Tibial artery (tissue), 4 donors: Measurements from ENCODE around the gene BOC.

Experiments used
- DNase-seq, 2 donors: peaks; one replicate each; pipeline ENCODE4 v3.0.0-alpha.2; 2019
- H3K27ac ChIP-seq, 2 donors: fragments of 200-600 bp; sonication (generic) in 1 of 2; 1 replicate in 1 of 2; 2 replicates in 1 of 2; pipeline ENCODE4 v1.5.1; 2018 to 2019; ENCODE audit warnings: mild to moderate bottlenecking in 1 of 2
- H3K27me3 ChIP-seq, 2 donors: fragments of 200-600 bp; sonication (generic) in 1 of 2; one replicate each; pipeline versions ENCODE4 v1.5.1 to v1.6.0; 2016 to 2019
- H3K36me3 ChIP-seq, 3 donors: fragments of 200-600 bp; sonication (generic) in 2 of 3; one replicate each; pipeline ENCODE4 v1.5.1; 2016 to 2019; ENCODE audit warnings: mild to moderate bottlenecking in 2 of 3
- H3K4me1 ChIP-seq, 4 donors: fragments of 200-600 bp; sonication (generic) in 2 of 4; 1 replicate in 3 of 4; 2 replicates in 1 of 4; pipeline ENCODE4 v1.5.1; 2016 to 2019
- H3K4me3 ChIP-seq, 2 donors: fragments of 200-600 bp; sonication (generic) in 1 of 2; 1 replicate in 1 of 2; 2 replicates in 1 of 2; pipeline ENCODE4 v1.5.1; 2018 to 2019; ENCODE audit warnings: mild to moderate bottlenecking in 2 of 2
- H3K9me3 ChIP-seq, 3 donors: fragments of 200-600 bp; sonication (generic) in 1 of 3; one replicate each; pipeline ENCODE4 v1.5.1; 2016 to 2019
- intact Hi-C: fragments of 100-400 bp; cut with DNase I; formaldehyde crosslinking; loops from one replicate; pipeline ENCODE4 v1.15.0; 2023; ENCODE audit warnings: low total_unique reads
- TF ChIP-seq, protein P1 (sequence below), 2 experiments: fragments of 200-600 bp in 1 of 2; fragments of 450-650 bp in 1 of 2; IDR thresholded peaks; one replicate each; pipeline ENCODE4 v1.5.1; 2017 to 2019; ENCODE audit warnings: antibody characterized with exemption in 2 of 2, mild to moderate bottlenecking in 1 of 2, moderate library complexity in 1 of 2

The BOC gene

DNA sequence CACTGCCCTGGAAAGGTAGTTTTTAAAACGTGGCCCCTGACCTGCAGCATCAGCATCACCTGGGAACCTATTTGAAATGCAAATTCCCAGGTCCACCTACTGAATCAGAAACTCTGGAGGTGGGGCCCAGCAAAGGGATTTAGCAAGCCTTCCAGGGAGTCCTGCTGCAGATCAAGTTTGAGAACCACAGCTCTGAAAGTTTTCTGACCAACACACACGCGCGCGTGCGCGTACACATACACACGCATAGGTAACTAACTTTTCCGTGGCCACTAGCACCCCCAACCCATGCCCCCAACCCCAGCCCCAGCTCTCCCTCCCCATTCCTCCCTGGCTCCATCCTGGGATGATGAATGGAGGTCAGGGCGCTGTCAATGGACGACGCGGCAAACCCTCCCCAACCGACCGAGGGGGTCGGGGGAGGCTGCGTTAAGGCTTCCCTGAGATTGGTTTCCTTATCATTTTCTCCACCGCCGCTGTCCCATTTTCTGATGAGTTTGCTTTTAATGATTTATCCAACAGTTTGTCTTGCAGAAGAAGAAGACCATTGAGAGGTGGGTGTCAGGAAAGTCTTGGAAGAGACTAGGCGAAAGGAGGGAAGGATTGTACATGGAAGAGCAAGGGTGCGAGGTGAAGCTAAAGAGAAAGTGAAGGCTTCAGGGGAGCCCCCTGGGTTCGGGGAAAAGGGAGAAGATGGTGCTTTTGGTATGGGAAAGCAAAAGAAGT, 590 bp upstream of the BOC start:
- Histone ChIP-seq H3K4me3 (peak overlapping the region; percentile 67 to 70), H3K4me1 (peaks cover 0 to 14% (median 8%) of the 10 kb centered on the region in 4 donors), H3K9me3 (no peaks in the 10 kb centered on the region), H3K27me3 (no peaks in the 10 kb centered on the region), H3K27ac (peak overlapping the region; percentile 72 to 80), H3K36me3 (no peaks in the 10 kb centered on the region)
- intact Hi-C loops, result no loop called here
- DNase-seq, result no peak
- TF ChIP-seq, protein P1, sequence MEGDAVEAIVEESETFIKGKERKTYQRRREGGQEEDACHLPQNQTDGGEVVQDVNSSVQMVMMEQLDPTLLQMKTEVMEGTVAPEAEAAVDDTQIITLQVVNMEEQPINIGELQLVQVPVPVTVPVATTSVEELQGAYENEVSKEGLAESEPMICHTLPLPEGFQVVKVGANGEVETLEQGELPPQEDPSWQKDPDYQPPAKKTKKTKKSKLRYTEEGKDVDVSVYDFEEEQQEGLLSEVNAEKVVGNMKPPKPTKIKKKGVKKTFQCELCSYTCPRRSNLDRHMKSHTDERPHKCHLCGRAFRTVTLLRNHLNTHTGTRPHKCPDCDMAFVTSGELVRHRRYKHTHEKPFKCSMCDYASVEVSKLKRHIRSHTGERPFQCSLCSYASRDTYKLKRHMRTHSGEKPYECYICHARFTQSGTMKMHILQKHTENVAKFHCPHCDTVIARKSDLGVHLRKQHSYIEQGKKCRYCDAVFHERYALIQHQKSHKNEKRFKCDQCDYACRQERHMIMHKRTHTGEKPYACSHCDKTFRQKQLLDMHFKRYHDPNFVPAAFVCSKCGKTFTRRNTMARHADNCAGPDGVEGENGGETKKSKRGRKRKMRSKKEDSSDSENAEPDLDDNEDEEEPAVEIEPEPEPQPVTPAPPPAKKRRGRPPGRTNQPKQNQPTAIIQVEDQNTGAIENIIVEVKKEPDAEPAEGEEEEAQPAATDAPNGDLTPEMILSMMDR (IDR thresholded peaks at IDR 0.05), result no peak

DNA sequence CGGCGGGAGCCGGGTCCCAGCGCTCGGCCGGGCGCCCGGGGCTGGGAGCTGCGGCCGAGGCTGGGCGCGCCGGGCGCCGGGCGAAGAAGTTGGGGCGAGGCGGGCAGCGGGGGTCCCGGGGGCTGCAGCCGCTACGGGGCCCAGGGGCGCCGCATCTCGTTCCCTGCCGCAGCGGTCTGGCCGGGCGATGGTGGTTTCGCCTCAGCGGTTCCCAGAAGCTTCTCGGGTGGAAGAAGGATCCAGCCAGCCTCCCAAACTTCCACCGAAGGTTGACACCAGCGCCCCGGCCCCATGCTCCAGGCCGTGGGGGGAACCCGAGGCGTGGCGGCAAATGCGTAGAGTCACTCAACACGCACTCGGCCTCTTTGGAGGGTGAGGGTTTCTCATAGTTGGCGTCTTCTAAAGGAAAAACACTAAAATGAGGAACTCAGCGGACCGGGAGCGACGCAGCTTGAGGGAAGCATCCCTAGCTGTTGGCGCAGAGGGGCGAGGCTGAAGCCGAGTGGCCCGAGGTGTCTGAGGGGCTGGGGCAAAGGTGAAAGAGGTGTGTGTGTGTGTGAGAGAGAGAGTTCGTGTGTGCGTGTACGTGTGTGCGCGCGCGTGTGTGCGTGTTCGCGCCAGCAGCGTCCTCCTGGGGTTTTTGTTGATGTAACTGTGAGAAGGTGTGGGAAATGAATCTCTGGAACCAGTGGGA, 940 bp downstream of the BOC start:
- Histone ChIP-seq H3K27me3 (no peaks in the 10 kb centered on the region), H3K27ac (peak overlapping the region; percentile 72 to 80), H3K4me3 (peak overlapping the region; percentile 67 to 70), H3K9me3 (no peaks in the 10 kb centered on the region), H3K4me1 (peaks cover 0 to 17% (median 8%) of the 10 kb centered on the region in 4 donors), H3K36me3 (peaks cover 0 to 6% (median 0%) of the 10 kb centered on the region in 3 donors)
- DNase-seq, result peak in 1 of 2 donors; percentile 44
- TF ChIP-seq, protein P1 (IDR thresholded peaks at IDR 0.05), result no peak
- intact Hi-C loops, result no loop called here

GRCh38 chr3:113212844-113213375, 1.6 kb downstream of the BOC start:
- peak overlapping the region; percentile 67 to 70 for H3K4me3 ChIP-seq
- H3K27me3 ChIP-seq, result no peaks in the 10 kb centered on the region
- H3K27ac ChIP-seq, result peak overlapping the region; percentile 72 to 80
- TF ChIP-seq, protein P1 (IDR thresholded peaks at IDR 0.05), result no peak
- H3K4me1 ChIP-seq, result peaks cover 0 to 20% (median 8%) of the 10 kb centered on the region in 4 donors
- H3K36me3 ChIP-seq, result peaks cover 0 to 12% (median under 1%) of the 10 kb centered on the region in 3 donors
- DNase-seq, result no peak
- H3K9me3 ChIP-seq, result no peaks in the 10 kb centered on the region
- intact Hi-C loops, result no loop called here

GRCh38 chr3:113213896-113214587, 2.7 kb downstream of the BOC start:
- H3K4me3 ChIP-seq, result no peak overlapping the region
- DNase-seq, result no peak
- H3K27me3 ChIP-seq, result no peaks in the 10 kb centered on the region
- H3K36me3 ChIP-seq, result peaks cover 0 to 22% (median 5%) of the 10 kb centered on the region in 3 donors
- no peak overlapping the region for H3K27ac ChIP-seq
- intact Hi-C loops, result no loop called here
- peaks cover 0 to 24% (median 8%) of the 10 kb centered on the region in 4 donors for H3K4me1 ChIP-seq
- no peaks in the 10 kb centered on the region for H3K9me3 ChIP-seq
- TF ChIP-seq, protein P1 (IDR thresholded peaks at IDR 0.05), result no peak

DNA sequence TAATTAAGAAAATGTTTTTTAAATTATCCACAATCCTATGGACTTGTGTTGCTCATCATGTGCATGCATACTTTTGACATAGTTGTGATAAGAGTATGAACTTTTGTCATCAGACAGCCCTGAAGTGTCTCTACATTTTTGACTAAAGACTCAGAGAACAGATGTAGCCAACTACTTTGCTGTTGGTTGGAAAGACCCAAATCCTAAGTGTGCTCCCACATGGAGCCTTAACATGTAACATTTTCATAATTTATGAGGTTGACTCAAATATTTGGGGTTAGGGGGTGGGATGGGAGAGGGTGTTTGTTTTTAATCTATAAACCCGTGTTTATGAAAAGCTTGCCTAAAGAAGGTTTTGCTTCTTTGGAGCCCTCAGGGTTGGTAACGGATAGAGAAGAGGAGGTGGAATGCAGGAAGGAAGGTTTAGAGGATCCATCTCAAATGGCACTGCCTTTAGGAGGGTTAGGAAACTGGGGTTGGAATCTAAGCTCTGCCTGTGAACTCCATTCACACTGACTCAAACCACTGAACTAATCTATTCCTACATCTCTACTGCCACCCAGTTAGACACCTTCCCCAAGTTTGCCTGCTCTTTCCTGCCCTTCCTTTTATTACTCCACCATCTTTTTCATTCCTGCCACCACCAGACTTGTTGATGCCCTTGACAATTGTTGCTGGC, 3.7 kb downstream of the BOC start:
- no peaks in the 10 kb centered on the region for H3K9me3 ChIP-seq
- no peaks in the 10 kb centered on the region for H3K27me3 ChIP-seq
- intact Hi-C loops, result no loop called here
- no peak overlapping the region for H3K4me3 ChIP-seq
- peaks cover 0 to 27% (median 8%) of the 10 kb centered on the region in 4 donors for H3K4me1 ChIP-seq
- H3K27ac ChIP-seq, result no peak overlapping the region
- no peak for DNase-seq
- TF ChIP-seq, protein P1 (IDR thresholded peaks at IDR 0.05), result no peak
- peaks cover 0 to 26% (median 5%) of the 10 kb centered on the region in 3 donors for H3K36me3 ChIP-seq
